Measurements from ENCODE around the gene C15orf62. TPM values are rescaled to one million over a fixed set of nuclear protein-coding genes. Genes with fewer than 3 reads are reported as not detected.

C15orf62 gene
- total RNA-seq, 3 donors from 2014 or later, result 0.48 to 4.7 (median 2.0) TPM

GRCh38 chr15:40762919-40763800 is 6.6 kb upstream of the C15orf62 start:
- intact Hi-C loops (cut with DNase I; ENCODE audit: low total_unique reads), result no loop called here
- H3K9me3 ChIP-seq, result no peaks in the 10 kb centered on the region
- peaks cover 3 to 20% of the 10 kb centered on the region in 2 donors for H3K4me1 ChIP-seq
- H3K4me3 ChIP-seq, result peak overlapping the region; percentile 58 to 74 (median 58)
- no peaks in the 10 kb centered on the region for H3K36me3 ChIP-seq
- H3K27me3 ChIP-seq, result no peaks in the 10 kb centered on the region
- TF ChIP-seq POLR2A (IDR thresholded peaks at IDR 0.05) (no peak), CTCF (IDR thresholded peaks at IDR 0.05) (no peak), POLR2AphosphoS5 (IDR thresholded peaks at IDR 0.05) (peak; percentile 14 to 25 (median 16))
- DNase-seq (ENCODE audit: low spot score in 2 of 2), result peak; percentile 77 to 82
- H3K27ac ChIP-seq, result peak overlapping the region; percentile 85 to 87

GRCh38 chr15:40763801-40764628 is 5.8 kb upstream of the C15orf62 start, which contains the start of gene GCHFR:
GCHFR (plus strand) TSS chr15:40764068; CDS start chr15:40764181, 113 bp downstream.
- peak; percentile 65 to 79 for DNase-seq (ENCODE audit: low spot score in 2 of 2)

GRCh38 chr15:40764629-40765103 is 5.1 kb upstream of the C15orf62 start:
- Histone ChIP-seq H3K9me3 (no peaks in the 10 kb centered on the region), H3K27me3 (no peaks in the 10 kb centered on the region), H3K4me3 (peak overlapping the region; percentile 58 to 74 (median 58)), H3K4me1 (peaks cover 3 to 20% of the 10 kb centered on the region in 2 donors), H3K27ac (peak overlapping the region; percentile 85 to 87), H3K36me3 (no peaks in the 10 kb centered on the region)
- intact Hi-C loops (cut with DNase I; ENCODE audit: low total_unique reads), result no loop called here
- no peak for TF ChIP-seq CTCF (IDR thresholded peaks at IDR 0.05)
- no peak for TF ChIP-seq POLR2AphosphoS5 (IDR thresholded peaks at IDR 0.05)
- TF ChIP-seq POLR2A (IDR thresholded peaks at IDR 0.05), result no peak
- no peak for DNase-seq (ENCODE audit: low spot score in 2 of 2)

More at GRCh38 chr15:40763801-40764628, 5.8 kb upstream of the C15orf62 start, which contains the start of gene GCHFR:
- H3K36me3 ChIP-seq, result no peaks in the 10 kb centered on the region
- peak within 1 kb of the TSS; percentile 58 to 74 (median 58) for H3K4me3 ChIP-seq
- peak; percentile 11 to 34 (median 24) for TF ChIP-seq POLR2AphosphoS5 (IDR thresholded peaks at IDR 0.05)
- peak in 2 of 3 donors; percentile 34 to 48 for TF ChIP-seq CTCF (IDR thresholded peaks at IDR 0.05)
- no peak for TF ChIP-seq POLR2A (IDR thresholded peaks at IDR 0.05)
- peak within 1 kb of the TSS; percentile 85 to 87 for H3K27ac ChIP-seq
- H3K9me3 ChIP-seq, result no peaks in the 10 kb centered on the region
- intact Hi-C loops (cut with DNase I; ENCODE audit: low total_unique reads), result no loop called here
- H3K27me3 ChIP-seq, result no peaks in the 10 kb centered on the region
- peaks cover 3 to 20% of the 10 kb centered on the region in 2 donors for H3K4me1 ChIP-seq

GRCh38 chr15:40766194-40766815 is 3.5 kb upstream of the C15orf62 start:
- DNase-seq (ENCODE audit: low spot score in 2 of 2), result no peak
- intact Hi-C loops (cut with DNase I; ENCODE audit: low total_unique reads), result no loop called here

More at GRCh38 chr15:40766194-40766815, 3.5 kb upstream of the C15orf62 start:
- TF ChIP-seq POLR2A (IDR thresholded peaks at IDR 0.05), result no peak
- no peak for TF ChIP-seq CTCF (IDR thresholded peaks at IDR 0.05)
- no peak for TF ChIP-seq POLR2AphosphoS5 (IDR thresholded peaks at IDR 0.05)
- Histone ChIP-seq H3K4me3 (no peak overlapping the region), H3K4me1 (peaks cover 7 to 20% of the 10 kb centered on the region in 2 donors), H3K36me3 (no peaks in the 10 kb centered on the region), H3K27me3 (no peaks in the 10 kb centered on the region), H3K27ac (peak overlapping the region; percentile 85 to 87), H3K9me3 (no peaks in the 10 kb centered on the region)

Measured in breast epithelium (tissue), 4 donors.